Transverse colon (tissue), 4 donors: ENCODE results near the gene SPAG7. TPM values are rescaled to one million over a fixed set of nuclear protein-coding genes. Genes with fewer than 3 reads are reported as not detected.
"Not testable (repeated sequence)": the region's sequence is repeated elsewhere in the genome, so short reads cannot be mapped to it uniquely, and the experiment has no call there.

Source experiments
- DNase-seq: peaks from one replicate; pipeline ENCODE4 v3.0.0-alpha.2; 2019
- H3K27ac ChIP-seq, 4 donors: fragments of 200-600 bp; sonication (generic); 2 replicates each; pipeline ENCODE4 v1.5.1; 2016 to 2018; ENCODE audit warnings: inconsistent platforms in 4 of 4
- H3K27me3 ChIP-seq: fragments of 200-600 bp; sonication (generic); 2 replicates; pipeline ENCODE4 v1.5.1; 2017; ENCODE audit warnings: inconsistent platforms
- H3K36me3 ChIP-seq, 4 donors: fragments of 200-600 bp; sonication (generic); 2 replicates each; pipeline ENCODE4 v1.5.1; 2017 to 2019; ENCODE audit warnings: inconsistent platforms in 4 of 4
- H3K4me1 ChIP-seq, 4 donors: fragments of 200-600 bp; sonication (generic); 2 replicates each; pipeline ENCODE4 v1.5.1; 2017 to 2020; ENCODE audit warnings: inconsistent platforms in 4 of 4
- H3K4me3 ChIP-seq, 4 donors: fragments of 200-600 bp; sonication (generic); 1 replicate in 1 of 4; 2 replicates in 3 of 4; pipeline versions ENCODE4 v1.5.1 to v1.6.1; 2017 to 2019; ENCODE audit warnings: inconsistent platforms in 4 of 4
- H3K9me3 ChIP-seq, 2 donors: fragments of 200-600 bp; sonication (generic); 2 replicates each; pipeline ENCODE4 v1.5.1; 2017 to 2019; ENCODE audit warnings: inconsistent platforms in 2 of 2
- EP300 ChIP-seq: sonication (generic); formaldehyde crosslinking; IDR thresholded peaks from one replicate; pipeline ENCODE4 v1.6.1; 2017; ENCODE audit warnings: antibody characterized with exemption, low read depth
- POLR2A ChIP-seq: fragments of 450-650 bp; IDR thresholded peaks from one replicate; pipeline ENCODE4 v1.6.1; 2016; ENCODE audit warnings: antibody characterized with exemption, mild to moderate bottlenecking, moderate library complexity
- POLR2AphosphoS5 ChIP-seq, 3 donors: sonication (generic); formaldehyde crosslinking; IDR thresholded peaks; one replicate each; pipeline ENCODE4 v1.6.1; 2016; ENCODE audit warnings: antibody characterized with exemption in 3 of 3
- WGBS, 2 donors: methylation state at CpG; one replicate each; pipeline ENCODE4 v1.1.5; 2018; ENCODE audit warnings: low coverage in 1 of 2; 5-methylcytosine and 5-hydroxymethylcytosine counted together
- in situ Hi-C, 4 donors: fragments of 200-750 bp; cut with MboI; loops; one replicate each; pipeline versions ENCODE4 v1.15.0 to v1.15.1; 2017; ENCODE audit warnings: low sequenced_read_pairs in 3 of 4, low pct_ligation_motif_present in 1 of 4, low pct_unique_long_range_greater_than_20kb in 1 of 4
- intact Hi-C: fragments of 100-400 bp; cut with DNase I; formaldehyde crosslinking; loops from one replicate; pipeline ENCODE4 v1.15.1; 2023; ENCODE audit warnings: low total_unique reads
- total RNA-seq, 4 donors: library from RNA; depleted of rRNA; stranded (reverse); fragments of >200 nt; gene quantifications; one replicate each; pipeline ENCODE4 v1.1.0, GENCODE V29; 2016
- TF ChIP-seq, protein P1 (sequence below), 5 experiments: fragments of 200-600 bp in 3 of 5; fragments of 450-650 bp in 2 of 5; sonication (generic) in 3 of 5; IDR thresholded peaks; 1 replicate in 2 of 5; 2 replicates in 3 of 5; pipeline ENCODE4 v1.5.1; 2016 to 2017; ENCODE audit warnings: antibody characterized with exemption in 5 of 5, inconsistent platforms in 3 of 5, mild to moderate bottlenecking in 2 of 5, moderate library complexity in 1 of 5

Gene SPAG7
- total RNA-seq, 4 donors from 2014 or later: 8.2 to 64.7 (median 47.4) TPM

DNA sequence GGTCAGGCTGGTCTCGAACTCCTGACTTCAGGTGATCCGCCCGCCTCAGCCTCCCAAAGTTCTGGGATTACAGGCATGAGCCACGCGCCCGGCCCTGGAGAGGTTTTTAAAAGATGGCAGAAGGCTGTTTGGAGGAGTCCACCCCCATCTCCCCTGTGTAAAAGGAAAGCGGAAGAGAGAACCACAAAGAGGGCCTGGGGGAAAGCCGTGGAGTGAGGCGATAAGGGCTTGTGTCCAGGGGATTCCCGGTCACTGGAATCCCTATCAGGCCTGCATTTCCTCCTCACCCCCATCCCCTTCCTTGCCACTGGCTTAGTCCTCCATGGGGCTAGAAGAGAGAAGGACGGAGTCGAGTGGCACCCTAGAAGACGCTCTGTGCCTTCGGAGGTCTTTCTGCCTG lies 35.7 kb downstream of the SPAG7 start, which contains the start of gene GP1BA:
GP1BA (plus strand) TSS at position 315 of the 400 bp plus-strand sequence. CDS start 328 bp downstream, outside the sequence.
- 67 to 79% methylated on average over 3 to 14 of the region's 14 CpGs for WGBS, 2 donors

GRCh38 chr17:4928881-4929280 lies 38.7 kb downstream of the SPAG7 start:
- no peaks in the 10 kb centered on the region for H3K36me3 ChIP-seq
- intact Hi-C loops: no loop called here
- TF ChIP-seq, protein P1, sequence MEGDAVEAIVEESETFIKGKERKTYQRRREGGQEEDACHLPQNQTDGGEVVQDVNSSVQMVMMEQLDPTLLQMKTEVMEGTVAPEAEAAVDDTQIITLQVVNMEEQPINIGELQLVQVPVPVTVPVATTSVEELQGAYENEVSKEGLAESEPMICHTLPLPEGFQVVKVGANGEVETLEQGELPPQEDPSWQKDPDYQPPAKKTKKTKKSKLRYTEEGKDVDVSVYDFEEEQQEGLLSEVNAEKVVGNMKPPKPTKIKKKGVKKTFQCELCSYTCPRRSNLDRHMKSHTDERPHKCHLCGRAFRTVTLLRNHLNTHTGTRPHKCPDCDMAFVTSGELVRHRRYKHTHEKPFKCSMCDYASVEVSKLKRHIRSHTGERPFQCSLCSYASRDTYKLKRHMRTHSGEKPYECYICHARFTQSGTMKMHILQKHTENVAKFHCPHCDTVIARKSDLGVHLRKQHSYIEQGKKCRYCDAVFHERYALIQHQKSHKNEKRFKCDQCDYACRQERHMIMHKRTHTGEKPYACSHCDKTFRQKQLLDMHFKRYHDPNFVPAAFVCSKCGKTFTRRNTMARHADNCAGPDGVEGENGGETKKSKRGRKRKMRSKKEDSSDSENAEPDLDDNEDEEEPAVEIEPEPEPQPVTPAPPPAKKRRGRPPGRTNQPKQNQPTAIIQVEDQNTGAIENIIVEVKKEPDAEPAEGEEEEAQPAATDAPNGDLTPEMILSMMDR (IDR thresholded peaks at IDR 0.05): no peak
- no peak for TF ChIP-seq POLR2AphosphoS5 (IDR thresholded peaks at IDR 0.05)
- TF ChIP-seq EP300: no peak
- TF ChIP-seq POLR2A: no peak
- no peaks in the 10 kb centered on the region for H3K9me3 ChIP-seq
- H3K27me3 ChIP-seq: no peaks in the 10 kb centered on the region
- no peak for DNase-seq
- peaks cover 0 to under 1% (median under 1%) of the 10 kb centered on the region in 4 donors for H3K4me1 ChIP-seq
- H3K27ac ChIP-seq: no peak overlapping the region
- WGBS, 2 donors: 96 to 97% methylated on average over 14 to 18 of the region's 18 CpGs
- no peak overlapping the region for H3K4me3 ChIP-seq
- in situ Hi-C loops: no loop called here

More for the DNA sequence above, 35.7 kb downstream of the SPAG7 start, which contains the start of gene GP1BA:
- Histone ChIP-seq H3K9me3 (no peaks in the 10 kb centered on the region), H3K36me3 (peaks cover 0 to 1% (median 0%) of the 10 kb centered on the region in 4 donors), H3K4me3 (no peak within 1 kb of the TSS), H3K27ac (no peak within 1 kb of the TSS), H3K4me1 (peaks cover 3 to 8% (median 7%) of the 10 kb centered on the region in 4 donors), H3K27me3 (no peaks in the 10 kb centered on the region)
- TF ChIP-seq POLR2AphosphoS5 (IDR thresholded peaks at IDR 0.05) (no peak), POLR2A (no peak), EP300 (no peak)
- TF ChIP-seq, protein P1 (IDR thresholded peaks at IDR 0.05): no peak
- in situ Hi-C loops: no loop called here
- no peak for DNase-seq
- intact Hi-C loops: loop anchor here (10.0 kb wide), 1 partner anchor 53 kb away; the partner anchor contains the start of gene CAMTA2

GRCh38 chr17:4926577-4927335 lies 40.9 kb downstream of the SPAG7 start:
- H3K9me3 ChIP-seq, DNase-seq, H3K4me3 ChIP-seq, H3K36me3 ChIP-seq, intact Hi-C loops, H3K27me3 ChIP-seq, H3K4me1 ChIP-seq, H3K27ac ChIP-seq, in situ Hi-C loops: not testable (repeated sequence)
- WGBS, 2 donors: 83 to 85% methylated on average over 6 to 24 of the region's 24 CpGs

- no peaks in the 10 kb centered on the region for H3K4me1 ChIP-seq
- H3K36me3 ChIP-seq: no peaks in the 10 kb centered on the region
- no peak for DNase-seq
- H3K27ac ChIP-seq: no peak overlapping the region
- 96% methylated on average over 4 of the region's 4 CpGs; no CpG with 5 or more reads in 1 of the 2 donors for WGBS, 2 donors
- H3K4me3 ChIP-seq: no peak overlapping the region
- H3K27me3 ChIP-seq: no peaks in the 10 kb centered on the region
- intact Hi-C loops: no loop called here
- TF ChIP-seq POLR2A (no peak), POLR2AphosphoS5 (IDR thresholded peaks at IDR 0.05) (no peak), EP300 (no peak)
- in situ Hi-C loops: loop anchor here in 2 of 4 donors (25.0 kb wide), 1 partner anchor 141 kb away; no protein-coding TSS in a partner anchor
- H3K9me3 ChIP-seq: no peaks in the 10 kb centered on the region
These were observed 46.3 kb downstream of the SPAG7 start for GRCh38 chr17:4921320-4921719.

GRCh38 chr17:4920351-4921048 lies 47.1 kb downstream of the SPAG7 start:
- intact Hi-C loops (no loop called here), in situ Hi-C loops (loop anchor here in 2 of 4 donors (25.0 kb wide), 1 partner anchor 142 kb away; no protein-coding TSS in a partner anchor)
- Histone ChIP-seq H3K4me1 (no peaks in the 10 kb centered on the region), H3K36me3 (no peaks in the 10 kb centered on the region), H3K27ac (no peak overlapping the region), H3K9me3 (no peaks in the 10 kb centered on the region), H3K27me3 (no peaks in the 10 kb centered on the region), H3K4me3 (no peak overlapping the region)
- DNase-seq: no peak
- no peak for TF ChIP-seq POLR2AphosphoS5 (IDR thresholded peaks at IDR 0.05)
- TF ChIP-seq, protein P1 (IDR thresholded peaks at IDR 0.05): no peak
- TF ChIP-seq EP300: no peak
- 82 to 87% methylated on average over 3 to 10 of the region's 10 CpGs for WGBS, 2 donors
